K562 (cell line): ENCODE data around the gene ALDH7A1. TPM values are rescaled to one million over a fixed set of nuclear protein-coding genes. Genes with fewer than 3 reads are reported as not detected.

ENCODE experiments used
- ATAC-seq: fragments of 200-7000 bp; cut with Tn5 transposase; 3 replicates; pipeline ENCODE4 v1.9.1; 2020; ENCODE audit warnings: moderate library complexity
- BruUV-seq: library from RNA; stranded (reverse); fragments of 400-500 nt; replicated peaks from 2 replicates; lab custom pipeline; 2021; lab: Mats Ljungman, UMichigan
- CTCF ChIA-PET: fragments of 300-600 bp; formaldehyde crosslinking; extraction: SDS; loops from one replicate; lab custom pipeline; 2021; ENCODE audit warnings: low intra/inter-chr PET ratio; lab: Yijun Ruan, JAX
- POLR2A ChIA-PET: fragments of 300-600, 350-650 bp; sonication (Branson Sonifier 250); formaldehyde crosslinking; extraction: SDS; loops from one replicate; lab custom pipeline; 2021; ENCODE audit warnings: antibody characterized with exemption, inconsistent platforms; lab: Yijun Ruan, JAX
- DNase-seq, 4 experiments: peaks; one replicate each; pipeline versions ENCODE4 v3.0.0 to v3.0.0-alpha.2; 2011 to 2018; ENCODE audit warnings: low spot score in 3 of 4, mixed read lengths in 3 of 4; ENCODE audit errors: extremely low read depth in 1 of 4
- FAIRE-seq: peaks from 2 replicates; lab custom pipeline; 2011; peaks lifted over from hg19 to GRCh38; lab: Jason Lieb, UNC
- H2AFZ ChIP-seq: 2 replicates; pipeline ENCODE4 v1.6.0; 2011; ENCODE audit warnings: low read depth, low read length, control low read depth, inconsistent platforms
- H3K27ac ChIP-seq: fragments of 200-600 bp; 3 replicates; pipeline ENCODE4 v1.8.0; 2011; ENCODE audit warnings: low read depth, mild to moderate bottlenecking, control low read depth, inconsistent platforms, low read length, moderate library complexity, mixed read lengths; ENCODE audit errors: extremely low read depth
- H3K27me3 ChIP-seq, 2 experiments: fragments of 300-600 bp in 1 of 2; 2 replicates in 1 of 2; 3 replicates in 1 of 2; pipeline versions ENCODE4 v1.6.0 to v1.8.0; 2011; ENCODE audit warnings: inconsistent platforms in 2 of 2, low read length in 2 of 2, mild to moderate bottlenecking in 1 of 2, mixed read lengths in 1 of 2, moderate library complexity in 1 of 2; ENCODE audit not compliant: control insufficient read depth in 2 of 2, insufficient read depth in 2 of 2
- H3K36me3 ChIP-seq: fragments of 300-600 bp; 3 replicates; pipeline ENCODE4 v1.8.0; 2011; ENCODE audit warnings: mild to moderate bottlenecking, low read length, inconsistent platforms; ENCODE audit not compliant: control insufficient read depth, insufficient read depth
- H3K4me1 ChIP-seq, 2 experiments: fragments of 200-600 bp in 1 of 2; replicated peaks in 1 of 2; 2 replicates in 1 of 2; 3 replicates in 1 of 2; pipeline versions ENCODE4 v1.5.1 to v1.8.0; 2011; ENCODE audit warnings: inconsistent platforms in 2 of 2, low read length in 2 of 2, mild to moderate bottlenecking in 1 of 2, mixed read lengths in 1 of 2, moderate library complexity in 1 of 2; ENCODE audit not compliant: control insufficient read depth in 2 of 2, insufficient read depth in 2 of 2
- H3K4me2 ChIP-seq: 2 replicates; pipeline ENCODE4 v1.6.1; 2011; ENCODE audit warnings: low read length, control low read depth, inconsistent platforms, mixed read lengths; ENCODE audit not compliant: insufficient read depth
- H3K4me3 ChIP-seq: fragments of 200-600 bp; sonication (generic), shearing (Covaris generic); 2 replicates; pipeline ENCODE4 v1.5.1; 2016; ENCODE audit warnings: control low read depth, inconsistent platforms
- H3K79me2 ChIP-seq: fragments of 200-600 bp; 3 replicates; pipeline ENCODE4 v1.8.0; 2011; ENCODE audit warnings: low read length, inconsistent platforms; ENCODE audit not compliant: control insufficient read depth, insufficient read depth
- H3K9ac ChIP-seq, 2 experiments: 2 replicates each; pipeline versions ENCODE4 v1.6.0 to v1.6.1; 2011; ENCODE audit warnings: low read depth in 2 of 2, low read length in 2 of 2, control low read depth in 1 of 2, inconsistent platforms in 1 of 2, mild to moderate bottlenecking in 1 of 2, mixed read lengths in 1 of 2; ENCODE audit not compliant: insufficient read depth in 1 of 2
- H3K9me1 ChIP-seq: one replicate; pipeline ENCODE4 v1.6.0; 2011; ENCODE audit warnings: inconsistent platforms, mild to moderate bottlenecking, low read length, moderate library complexity; ENCODE audit not compliant: control insufficient read depth, insufficient read depth
- H3K9me3 ChIP-seq: replicated peaks from 2 replicates; pipeline ENCODE4 v1.5.1; 2011; ENCODE audit warnings: low read depth, low read length, inconsistent platforms; ENCODE audit not compliant: control insufficient read depth, insufficient read depth
- H4K20me1 ChIP-seq: replicated peaks from 2 replicates; pipeline ENCODE4 v1.6.1; 2011; ENCODE audit warnings: low read length, inconsistent platforms, mixed read lengths; ENCODE audit not compliant: control insufficient read depth, insufficient read depth
- CCAR2 ChIP-seq: fragments of 200-400 bp; formaldehyde crosslinking; IDR thresholded peaks from 2 replicates; pipeline ENCODE4 v1.6.1; 2017; ENCODE audit warnings: mild to moderate bottlenecking, low read depth, low read length
- MYBL2 ChIP-seq, 2 experiments: fragments of 450-650 bp in 1 of 2; sonication (generic) in 1 of 2; formaldehyde crosslinking in 1 of 2; IDR thresholded peaks; 2 replicates each; pipeline versions ENCODE4 v1.6.1 to v1.8.1; 2017 to 2022; ENCODE audit warnings: borderline replicate concordance in 1 of 2, inconsistent platforms in 1 of 2, low read depth in 1 of 2, mild to moderate bottlenecking in 1 of 2, missing genetic modification reagents in 1 of 2, moderate library complexity in 1 of 2
- RBM25 ChIP-seq: fragments of 200-400 bp; formaldehyde crosslinking; IDR thresholded peaks from 2 replicates; pipeline ENCODE4 v1.6.1; 2018; ENCODE audit warnings: low read length, low read depth, moderate library complexity; ENCODE audit not compliant: severe bottlenecking
- ZNF121 ChIP-seq: sonication (generic); formaldehyde crosslinking; conservative IDR thresholded peaks from 2 replicates; pipeline ENCODE4 v1.8.0; 2022; ENCODE audit warnings: missing genetic modification reagents
- ZNF274 ChIP-seq: IDR thresholded peaks from 2 replicates; pipeline ENCODE4 v1.6.1; 2011; ENCODE audit warnings: low read depth, mild to moderate bottlenecking, low read length, moderate library complexity, borderline replicate concordance
- WGBS: fragments of 100-300 bp; shearing (Covaris generic); methylation state at CpG from one replicate; pipeline ENCODE4 v1.1.6; 2016; ENCODE audit warnings: low coverage, mixed read lengths; ENCODE audit not compliant: insufficient coverage; ENCODE audit errors: missing lambda C conversion rate; 5-methylcytosine and 5-hydroxymethylcytosine counted together
- in situ Hi-C: fragments of 300-500 bp; cut with MboI; formaldehyde crosslinking; loops from 4 replicates; pipeline ENCODE4 v1.15.0; 2018; ENCODE audit warnings: inconsistent platforms, mixed read lengths
- intact Hi-C: fragments of 100-400 bp; cut with micrococcal nuclease; formaldehyde crosslinking; loops from 2 replicates; pipeline ENCODE4 v1.14.2; 2022
- polyA plus RNA-seq, 8 experiments: library from polyadenylated mRNA; depleted of rRNA in 4 of 8; stranded (reverse) in 5 of 8; unstranded in 3 of 8; fragments of >200 nt; fragmentation: Nextera tagmentation in 2 of 8; fragmentation: Illumina TruSeq in 1 of 8; extraction: Ambion mirVana in 2 of 8; extraction: Trizol in 1 of 8; gene quantifications; 2 replicates each; pipeline versions ENCODE4 v1.2.1 to v1.2.3, GENCODE V29; 2011 to 2014; ENCODE audit warnings: inconsistent platforms in 1 of 8, missing spikeins in 1 of 8
- total RNA-seq, 7 experiments: library from RNA; depleted of rRNA in 6 of 7; stranded (reverse); fragments of >200 nt in 6 of 7; fragmentation: Illumina TruSeq in 2 of 7; extraction: Trizol in 2 of 7; gene quantifications; 2 replicates each; pipeline versions ENCODE4 v1.2.1 to v1.2.3, GENCODE V29; 2011 to 2021; ENCODE audit warnings: low replicate concordance in 1 of 7
- TF ChIP-seq, protein P1 (sequence below): fragments of 450-650 bp; IDR thresholded peaks from 2 replicates; pipeline ENCODE4 v1.6.1; 2016; ENCODE audit warnings: mild to moderate bottlenecking

The ALDH7A1 gene
- total and polyA plus RNA-seq, 9 of the 15 experiments (the other 6 are each of a cell fraction or from before 2014, with no cell fraction given) = 0.04 to 0.49 TPM; not detected in 7

DNA sequence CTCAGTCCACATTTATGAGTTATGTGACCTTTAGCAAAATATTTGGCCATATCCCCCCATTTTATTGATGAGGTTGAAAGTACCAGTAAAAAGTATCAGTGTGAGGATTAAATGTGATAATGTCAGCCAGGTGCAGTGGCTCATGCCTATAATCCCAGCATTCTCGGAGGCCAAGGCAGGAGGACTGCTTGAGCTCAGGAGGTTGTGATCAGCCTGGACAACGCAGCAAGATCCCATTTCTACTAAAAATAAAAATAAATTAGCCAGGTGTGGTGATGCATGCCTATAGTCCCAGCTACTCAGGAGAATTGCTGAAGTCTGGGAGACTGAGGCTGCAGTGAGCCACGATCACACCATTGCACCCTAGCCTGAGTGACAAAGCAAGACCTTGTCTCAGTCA, 100.6 kb downstream of the ALDH7A1 start:
- Histone ChIP-seq H3K4me3 (no peak overlapping the region), H3K4me1 (no peaks in the 10 kb centered on the region; a peak in 1 of 5 replicates), H3K4me2 (no peak overlapping the region), H2AFZ (no peak overlapping the region), H3K27me3 (no peaks in the 10 kb centered on the region), H4K20me1 (no peaks in the 10 kb centered on the region), H3K36me3 (no peaks in the 10 kb centered on the region), H3K27ac (no peak overlapping the region), H3K9me1 (no peaks in the 10 kb centered on the region), H3K9me3 (no peaks in the 10 kb centered on the region), H3K9ac (no peak overlapping the region), H3K79me2 (no peaks in the 10 kb centered on the region)
- in situ Hi-C loops (loop anchor here (5.0 kb wide), 1 partner anchor 43 kb away; no protein-coding TSS in a partner anchor), intact Hi-C loops (no loop called here)
- no TSS peak for BruUV-seq
- TF ChIP-seq CCAR2 (no peak), ZNF274 (no peak), ZNF121 (CRISPR knock-in tag) (peak; percentile 95), RBM25 (peak; percentile 72), MYBL2 (IDR thresholded peaks at IDR 0.05; ENCODE audit: low read depth) (no peak), MYBL2 (CRISPR knock-in tag; IDR thresholded peaks at IDR 0.05; ENCODE audit: borderline replicate concordance) (no peak)
- TF ChIP-seq, protein P1, sequence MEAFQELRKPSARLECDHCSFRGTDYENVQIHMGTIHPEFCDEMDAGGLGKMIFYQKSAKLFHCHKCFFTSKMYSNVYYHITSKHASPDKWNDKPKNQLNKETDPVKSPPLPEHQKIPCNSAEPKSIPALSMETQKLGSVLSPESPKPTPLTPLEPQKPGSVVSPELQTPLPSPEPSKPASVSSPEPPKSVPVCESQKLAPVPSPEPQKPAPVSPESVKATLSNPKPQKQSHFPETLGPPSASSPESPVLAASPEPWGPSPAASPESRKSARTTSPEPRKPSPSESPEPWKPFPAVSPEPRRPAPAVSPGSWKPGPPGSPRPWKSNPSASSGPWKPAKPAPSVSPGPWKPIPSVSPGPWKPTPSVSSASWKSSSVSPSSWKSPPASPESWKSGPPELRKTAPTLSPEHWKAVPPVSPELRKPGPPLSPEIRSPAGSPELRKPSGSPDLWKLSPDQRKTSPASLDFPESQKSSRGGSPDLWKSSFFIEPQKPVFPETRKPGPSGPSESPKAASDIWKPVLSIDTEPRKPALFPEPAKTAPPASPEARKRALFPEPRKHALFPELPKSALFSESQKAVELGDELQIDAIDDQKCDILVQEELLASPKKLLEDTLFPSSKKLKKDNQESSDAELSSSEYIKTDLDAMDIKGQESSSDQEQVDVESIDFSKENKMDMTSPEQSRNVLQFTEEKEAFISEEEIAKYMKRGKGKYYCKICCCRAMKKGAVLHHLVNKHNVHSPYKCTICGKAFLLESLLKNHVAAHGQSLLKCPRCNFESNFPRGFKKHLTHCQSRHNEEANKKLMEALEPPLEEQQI = no peak
- CTCF ChIA-PET = no interaction called here
- DNase-seq = no peak
- POLR2A ChIA-PET = no interaction called here
- ATAC-seq = no peak
- WGBS = 53% methylated on average over 3 of the region's 3 CpGs
- FAIRE-seq = no peak
